SK-N-SH treated with all-trans-retinoic acid at 6 μM for 48 hours (cell line): Measurements from ENCODE around the gene AADACL4.

ENCODE experiments used
- ARNTL ChIP-seq: fragments of 450-650 bp; formaldehyde crosslinking; IDR thresholded peaks from 2 replicates; pipeline ENCODE4 v1.5.0; 2020; ENCODE audit warnings: low read depth, mild to moderate bottlenecking, moderate library complexity, borderline replicate concordance
- BACH2 ChIP-seq: fragments of 250-450 bp; sonication (Bioruptor Pico); IDR thresholded peaks from 2 replicates; pipeline ENCODE4 v1.9.0; 2021; ENCODE audit warnings: mild to moderate bottlenecking, borderline replicate concordance
- CREB5 ChIP-seq: fragments of 250-450 bp; sonication (Bioruptor Pico); IDR thresholded peaks from 2 replicates; pipeline ENCODE4 v1.5.1; 2020; ENCODE audit warnings: low read depth, mild to moderate bottlenecking, moderate library complexity
- ESRRG ChIP-seq: fragments of 250-450 bp; sonication (Bioruptor Pico); IDR thresholded peaks from 2 replicates; pipeline ENCODE4 v1.6.1; 2021; ENCODE audit warnings: mild to moderate bottlenecking
- ZC3H10 ChIP-seq: fragments of 250-450 bp; sonication (Bioruptor Pico); IDR thresholded peaks from 2 replicates; pipeline ENCODE4 v1.5.1; 2021; ENCODE audit warnings: mild to moderate bottlenecking, moderate library complexity
- ZFP30 ChIP-seq: fragments of 450-650 bp; formaldehyde crosslinking; IDR thresholded peaks from 2 replicates; pipeline ENCODE4 v1.5.0; 2022; ENCODE audit warnings: mild to moderate bottlenecking, moderate library complexity
- ZNF8 ChIP-seq: fragments of 450-650 bp; formaldehyde crosslinking; IDR thresholded peaks from 2 replicates; pipeline ENCODE4 v1.5.0; 2020; ENCODE audit warnings: mild to moderate bottlenecking, moderate library complexity

- TF ChIP-seq ZFP30 (CRISPR knock-in tag) (no peak), ARNTL (no peak), ZNF8 (CRISPR knock-in tag) (no peak), ESRRG (CRISPR knock-in tag) (no peak), BACH2 (CRISPR knock-in tag) (no peak), CREB5 (no peak), ZC3H10 (CRISPR knock-in tag) (no peak)
Measured at GRCh38 chr1:12629511-12629956, 14.4 kb upstream of the AADACL4 start.
